GM10248 (cell line): ENCODE results near the gene RPH3AL.

Experiments
- CTCF ChIA-PET: fragments of 300-600 bp; sonication (Branson Sonifier 250); formaldehyde crosslinking; extraction: SDS; loops from one replicate; lab custom pipeline; 2021; ENCODE audit warnings: antibody characterized with exemption; lab: Yijun Ruan, JAX
- POLR2A ChIA-PET: fragments of 350-650 bp; sonication (Branson Sonifier 250); formaldehyde crosslinking; extraction: SDS; loops from one replicate; lab custom pipeline; 2020; ENCODE audit warnings: antibody characterized with exemption; lab: Yijun Ruan, JAX
- DNase-seq: peaks from one replicate; pipeline ENCODE4 v3.0.0; 2012; ENCODE audit errors: extremely low spot score
- CTCF ChIP-seq: IDR thresholded peaks from 2 replicates; pipeline ENCODE4 v1.5.1; 2012; ENCODE audit warnings: mild to moderate bottlenecking, low read depth; ENCODE audit errors: extremely low read depth, missing control alignments, control extremely low read depth

The RPH3AL gene

DNA sequence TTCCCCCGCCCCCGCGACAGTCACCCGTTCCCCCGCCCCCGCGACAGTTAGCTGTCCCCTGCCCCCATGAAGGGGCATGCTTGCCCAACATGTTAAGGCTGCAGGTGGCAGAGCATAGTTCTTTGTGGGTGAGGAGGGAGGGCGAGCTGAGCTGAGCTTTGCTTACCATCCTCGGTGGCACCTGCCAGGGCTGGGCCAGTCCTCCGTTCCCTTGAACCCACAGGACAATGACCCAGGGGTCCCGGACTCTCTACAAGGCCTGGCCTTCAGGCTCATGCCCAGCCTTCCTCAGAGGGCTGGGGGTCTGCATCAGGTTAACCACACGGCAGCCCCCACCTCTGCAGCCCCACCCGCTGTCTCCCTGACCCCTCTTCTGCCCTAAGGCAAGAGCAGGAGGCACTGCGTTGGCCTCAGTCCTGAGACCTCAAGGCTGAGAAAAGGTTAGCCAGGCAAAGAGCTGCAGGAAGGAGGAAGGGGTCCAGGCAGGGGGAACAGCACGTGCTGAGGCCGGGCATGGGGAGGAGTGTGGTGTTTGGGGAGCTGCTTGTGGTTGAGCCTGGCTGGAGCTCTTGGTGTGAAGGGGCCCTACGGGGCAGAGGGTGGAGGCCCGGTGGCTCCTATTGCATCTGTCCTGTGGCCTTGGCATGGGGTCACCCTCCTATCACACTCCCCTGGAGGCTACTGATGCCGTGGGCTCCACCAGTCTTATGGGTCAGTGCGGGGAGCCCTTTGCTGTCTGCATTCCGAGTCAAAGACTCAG, 159.8 kb downstream of the RPH3AL start:
- ChIA-PET CTCF (interaction anchor here (1.0 kb wide), 1 partner anchor 14 kb away, joined by 3 read pairs; no protein-coding TSS in a partner anchor), POLR2A (no interaction called here)

GRCh38 chr17:189444-189843, 163.2 kb downstream of the RPH3AL start:
- TF ChIP-seq CTCF = no peak
- POLR2A ChIA-PET = no interaction called here
- no peak for DNase-seq
- CTCF ChIA-PET = no interaction called here

More for the DNA sequence above, 159.8 kb downstream of the RPH3AL start:
- no peak for TF ChIP-seq CTCF
- no peak for DNase-seq

GRCh38 chr17:187130-187529, 165.5 kb downstream of the RPH3AL start:
- TF ChIP-seq CTCF = no peak
- CTCF ChIA-PET = no interaction called here
- no peak for DNase-seq
- POLR2A ChIA-PET = no interaction called here

- ChIA-PET CTCF (no interaction called here), POLR2A (no interaction called here)
- no peak for TF ChIP-seq CTCF
- no peak for DNase-seq
Measured at GRCh38 chr17:185445-186138, 167.0 kb downstream of the RPH3AL start.

DNA sequence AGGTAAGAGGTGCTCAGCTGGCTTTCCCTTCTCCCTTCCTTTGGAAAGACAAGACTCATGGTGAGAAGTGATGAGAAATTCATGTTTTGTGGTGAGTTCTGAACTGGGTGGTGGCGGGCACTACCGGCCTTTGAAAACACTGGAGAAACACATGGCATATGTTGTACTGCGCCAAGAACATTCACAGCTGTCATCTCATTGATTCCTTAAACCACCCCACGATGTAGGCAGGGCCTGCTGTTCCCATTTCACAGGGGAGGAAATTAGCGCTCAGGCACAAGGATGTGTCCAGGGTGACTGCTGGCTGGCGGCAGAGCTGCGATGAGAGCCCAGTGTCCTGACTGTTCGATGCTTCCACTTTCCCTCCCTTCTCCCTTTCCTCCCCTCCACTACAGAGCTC, 169.6 kb downstream of the RPH3AL start:
- ChIA-PET POLR2A (no interaction called here), CTCF (no interaction called here)
- TF ChIP-seq CTCF = no peak
- no peak for DNase-seq

- CTCF ChIA-PET = no interaction called here
- DNase-seq = no peak
Measured at GRCh38 chr17:182050-182751, 170.4 kb downstream of the RPH3AL start.

More at GRCh38 chr17:182050-182751, 170.4 kb downstream of the RPH3AL start:
- no peak for TF ChIP-seq CTCF
- POLR2A ChIA-PET = no interaction called here
